DND-41 (cell line): ENCODE data around the gene GNB1L.

Experiments used
- CTCF ChIP-seq: IDR thresholded peaks from 2 replicates; pipeline ENCODE4 v1.5.1; 2012; ENCODE audit warnings: borderline replicate concordance, low read length, moderate library complexity, mild to moderate bottlenecking; ENCODE audit not compliant: poor library complexity, severe bottlenecking; ENCODE audit errors: extremely low read depth
- EZH2 ChIP-seq: IDR thresholded peaks from 3 replicates; pipeline ENCODE4 v1.6.1; 2012; ENCODE audit warnings: borderline replicate concordance, low read depth, mild to moderate bottlenecking, moderate library complexity, low read length, inconsistent platforms; ENCODE audit not compliant: severe bottlenecking

GRCh38 chr22:19766240-19766510, 88.5 kb downstream of the GNB1L start:
- TF ChIP-seq CTCF = no peak
- no peak for TF ChIP-seq EZH2
